ENCODE data around the gene KLHL36. TPM values are rescaled to one million over a fixed set of nuclear protein-coding genes. Genes with fewer than 3 reads are reported as not detected.

KLHL36 gene
- total RNA-seq, 2 donors from 2014 or later, result 44.2 to 59.2 TPM

- H3K9me3 Mint-ChIP-seq, result no peaks in the 10 kb centered on the region
- Histone ChIP-seq H3K27ac (ENCODE audit: low read depth, low read length) (no peak overlapping the region), H3K4me3 (ENCODE audit: low read length) (no peak overlapping the region), H3K9me3 (ENCODE audit: control insufficient read depth, low read length) (no peaks in the 10 kb centered on the region), H3K27me3 (ENCODE audit: control insufficient read depth, insufficient read depth, low read length, poor library complexity, severe bottlenecking) (no peaks in the 10 kb centered on the region), H3K4me1 (ENCODE audit: control insufficient read depth, insufficient read depth, low read length) (no peaks in the 10 kb centered on the region), H3K36me3 (ENCODE audit: control insufficient read depth, insufficient read depth, low read length) (no peaks in the 10 kb centered on the region), H3K9ac (ENCODE audit: extremely low read depth, low read length, poor library complexity, severe bottlenecking) (no peak overlapping the region)
- no peaks in the 10 kb centered on the region for H3K36me3 Mint-ChIP-seq (ENCODE audit: low read depth)
- H3K27me3 Mint-ChIP-seq (ENCODE audit: insufficient read depth), result no peaks in the 10 kb centered on the region
- no peak overlapping the region for H3K4me3 Mint-ChIP-seq
- DNase-seq, result no peak
- WGBS, 2 experiments (ENCODE audit: insufficient coverage in 1 of 2, insufficient read length in 1 of 2), result 74 to 98% methylated on average over 2 to 4 of the region's 5 CpGs
- TF ChIP-seq, protein P1, sequence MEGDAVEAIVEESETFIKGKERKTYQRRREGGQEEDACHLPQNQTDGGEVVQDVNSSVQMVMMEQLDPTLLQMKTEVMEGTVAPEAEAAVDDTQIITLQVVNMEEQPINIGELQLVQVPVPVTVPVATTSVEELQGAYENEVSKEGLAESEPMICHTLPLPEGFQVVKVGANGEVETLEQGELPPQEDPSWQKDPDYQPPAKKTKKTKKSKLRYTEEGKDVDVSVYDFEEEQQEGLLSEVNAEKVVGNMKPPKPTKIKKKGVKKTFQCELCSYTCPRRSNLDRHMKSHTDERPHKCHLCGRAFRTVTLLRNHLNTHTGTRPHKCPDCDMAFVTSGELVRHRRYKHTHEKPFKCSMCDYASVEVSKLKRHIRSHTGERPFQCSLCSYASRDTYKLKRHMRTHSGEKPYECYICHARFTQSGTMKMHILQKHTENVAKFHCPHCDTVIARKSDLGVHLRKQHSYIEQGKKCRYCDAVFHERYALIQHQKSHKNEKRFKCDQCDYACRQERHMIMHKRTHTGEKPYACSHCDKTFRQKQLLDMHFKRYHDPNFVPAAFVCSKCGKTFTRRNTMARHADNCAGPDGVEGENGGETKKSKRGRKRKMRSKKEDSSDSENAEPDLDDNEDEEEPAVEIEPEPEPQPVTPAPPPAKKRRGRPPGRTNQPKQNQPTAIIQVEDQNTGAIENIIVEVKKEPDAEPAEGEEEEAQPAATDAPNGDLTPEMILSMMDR (conservative IDR thresholded peaks at IDR 0.05), result no peak
- H3K4me1 Mint-ChIP-seq, result no peaks in the 10 kb centered on the region
- H3K27ac Mint-ChIP-seq, result no peak overlapping the region
Measured at GRCh38 chr16:84630009-84630408, 18.3 kb upstream of the KLHL36 start.

DNA sequence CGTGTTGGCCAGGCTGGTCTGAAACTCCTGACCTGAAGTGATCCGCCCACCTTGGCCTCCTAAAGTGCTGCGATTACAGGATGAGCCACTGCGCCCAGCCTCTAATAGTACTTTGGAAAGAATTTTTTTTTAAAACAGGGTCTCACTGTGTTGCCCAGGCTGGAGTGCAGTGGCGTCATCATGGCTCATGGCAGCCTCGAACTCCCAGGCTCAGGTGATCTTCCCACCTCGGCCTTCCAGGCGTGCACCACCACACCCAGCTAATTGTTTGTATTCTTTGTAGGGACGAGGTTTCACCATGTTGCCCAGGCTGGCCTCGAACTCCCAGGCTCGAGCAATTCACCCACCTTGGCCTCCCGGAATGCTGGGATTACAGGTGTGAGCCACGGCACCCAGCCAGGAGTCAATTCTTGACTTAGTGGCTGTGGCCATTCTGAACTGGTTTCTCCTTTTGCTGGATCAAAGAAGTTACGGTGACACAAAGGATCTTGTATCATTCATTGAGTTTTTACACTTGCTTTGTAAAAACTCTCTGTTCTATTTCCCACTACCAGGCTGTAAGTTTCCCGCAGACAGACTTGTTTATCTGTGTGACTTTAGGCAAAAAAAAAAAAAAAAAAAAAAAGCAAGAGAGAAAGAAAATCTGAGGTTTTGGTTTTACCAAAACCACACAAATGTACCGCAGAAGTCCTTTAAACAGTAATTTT is 17.7 kb upstream of the KLHL36 start:
- Histone ChIP-seq H3K4me1 (ENCODE audit: control insufficient read depth, insufficient read depth, low read length) (no peaks in the 10 kb centered on the region), H3K27ac (ENCODE audit: low read depth, low read length) (no peak overlapping the region), H3K4me3 (ENCODE audit: low read length) (no peak overlapping the region), H3K36me3 (ENCODE audit: control insufficient read depth, insufficient read depth, low read length) (no peaks in the 10 kb centered on the region), H3K9ac (ENCODE audit: extremely low read depth, low read length, poor library complexity, severe bottlenecking) (no peak overlapping the region), H3K27me3 (ENCODE audit: control insufficient read depth, insufficient read depth, low read length, poor library complexity, severe bottlenecking) (no peaks in the 10 kb centered on the region), H3K9me3 (ENCODE audit: control insufficient read depth, low read length) (no peaks in the 10 kb centered on the region)
- Mint-ChIP-seq H3K4me1 (no peaks in the 10 kb centered on the region), H3K4me3 (no peak overlapping the region), H3K36me3 (ENCODE audit: low read depth) (no peaks in the 10 kb centered on the region), H3K27me3 (ENCODE audit: insufficient read depth) (no peaks in the 10 kb centered on the region), H3K9me3 (no peaks in the 10 kb centered on the region), H3K27ac (no peak overlapping the region)
- TF ChIP-seq, protein P1 (conservative IDR thresholded peaks at IDR 0.05), result no peak
- no peak for DNase-seq
- WGBS, 2 experiments (ENCODE audit: insufficient coverage in 1 of 2, insufficient read length in 1 of 2), result 94 to 96% methylated on average over 13 to 15 of the region's 16 CpGs

DNA sequence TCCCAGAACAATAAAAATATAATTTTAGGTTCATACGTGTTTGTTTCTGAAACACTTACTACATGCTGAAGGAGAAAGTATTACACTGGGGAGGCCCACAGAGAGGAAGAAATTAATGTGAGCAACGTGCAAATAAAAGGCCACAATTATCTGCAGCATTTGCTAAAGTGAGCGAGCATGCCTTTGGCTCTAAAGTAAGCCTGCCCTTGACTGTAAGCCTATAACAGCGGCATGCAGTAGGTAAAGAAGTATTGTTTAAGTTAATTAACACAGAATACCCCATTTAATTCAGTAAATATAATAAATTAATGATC is 17.2 kb upstream of the KLHL36 start:
- no peaks in the 10 kb centered on the region for H3K27me3 Mint-ChIP-seq (ENCODE audit: insufficient read depth)
- no peak overlapping the region for H3K27ac Mint-ChIP-seq
- TF ChIP-seq, protein P1 (conservative IDR thresholded peaks at IDR 0.05), result no peak
- no peaks in the 10 kb centered on the region for H3K4me1 Mint-ChIP-seq
- H3K4me3 Mint-ChIP-seq, result no peak overlapping the region
- 92 to 100% methylated on average over 1 to 3 of the region's 4 CpGs for WGBS, 2 experiments (ENCODE audit: insufficient coverage in 1 of 2, insufficient read length in 1 of 2)
- no peaks in the 10 kb centered on the region for H3K9me3 ChIP-seq (ENCODE audit: control insufficient read depth, low read length)
- no peaks in the 10 kb centered on the region for H3K36me3 ChIP-seq (ENCODE audit: control insufficient read depth, insufficient read depth, low read length)
- H3K4me1 ChIP-seq (ENCODE audit: control insufficient read depth, insufficient read depth, low read length), result no peaks in the 10 kb centered on the region
- no peak overlapping the region for H3K4me3 ChIP-seq (ENCODE audit: low read length)
- H3K9me3 Mint-ChIP-seq, result no peaks in the 10 kb centered on the region
- H3K36me3 Mint-ChIP-seq (ENCODE audit: low read depth), result no peaks in the 10 kb centered on the region
- DNase-seq, result no peak
- no peak overlapping the region for H3K27ac ChIP-seq (ENCODE audit: low read depth, low read length)
- no peaks in the 10 kb centered on the region for H3K27me3 ChIP-seq (ENCODE audit: control insufficient read depth, insufficient read depth, low read length, poor library complexity, severe bottlenecking)
- H3K9ac ChIP-seq (ENCODE audit: extremely low read depth, low read length, poor library complexity, severe bottlenecking), result no peak overlapping the region

Data from endodermal cell (in vitro differentiated cells).